ENCODE data around the gene VWA3B. TPM values are rescaled to one million over a fixed set of nuclear protein-coding genes. Genes with fewer than 3 reads are reported as not detected.
A peak's percentile ranks its signal among the peaks of the same experiment; 100 is the strongest.

Gene VWA3B
- total RNA-seq, 1 donor = not detected

DNA sequence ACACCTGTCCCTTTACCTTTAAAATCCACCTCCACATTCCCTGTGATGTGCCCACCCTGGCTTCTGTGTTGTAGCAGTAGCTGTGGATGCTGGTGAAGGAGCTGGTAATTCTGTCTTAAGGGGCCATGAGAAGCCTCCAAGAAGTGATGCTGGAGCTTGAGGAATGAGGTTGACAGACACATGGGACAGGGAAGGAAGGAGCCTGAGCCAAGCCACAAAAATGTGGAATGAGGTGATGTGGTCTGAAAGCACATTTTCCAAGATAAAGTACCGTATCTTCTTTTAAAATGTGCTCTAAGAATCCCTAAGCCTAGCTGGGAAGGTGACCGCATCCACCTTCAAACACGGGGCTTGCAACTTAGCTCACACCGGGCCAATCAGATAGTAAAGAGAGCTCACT, 31.2 kb downstream of the VWA3B start:
- DNase-seq (ENCODE audit: low read depth) = peak; percentile 44
- TF ChIP-seq, protein P1, sequence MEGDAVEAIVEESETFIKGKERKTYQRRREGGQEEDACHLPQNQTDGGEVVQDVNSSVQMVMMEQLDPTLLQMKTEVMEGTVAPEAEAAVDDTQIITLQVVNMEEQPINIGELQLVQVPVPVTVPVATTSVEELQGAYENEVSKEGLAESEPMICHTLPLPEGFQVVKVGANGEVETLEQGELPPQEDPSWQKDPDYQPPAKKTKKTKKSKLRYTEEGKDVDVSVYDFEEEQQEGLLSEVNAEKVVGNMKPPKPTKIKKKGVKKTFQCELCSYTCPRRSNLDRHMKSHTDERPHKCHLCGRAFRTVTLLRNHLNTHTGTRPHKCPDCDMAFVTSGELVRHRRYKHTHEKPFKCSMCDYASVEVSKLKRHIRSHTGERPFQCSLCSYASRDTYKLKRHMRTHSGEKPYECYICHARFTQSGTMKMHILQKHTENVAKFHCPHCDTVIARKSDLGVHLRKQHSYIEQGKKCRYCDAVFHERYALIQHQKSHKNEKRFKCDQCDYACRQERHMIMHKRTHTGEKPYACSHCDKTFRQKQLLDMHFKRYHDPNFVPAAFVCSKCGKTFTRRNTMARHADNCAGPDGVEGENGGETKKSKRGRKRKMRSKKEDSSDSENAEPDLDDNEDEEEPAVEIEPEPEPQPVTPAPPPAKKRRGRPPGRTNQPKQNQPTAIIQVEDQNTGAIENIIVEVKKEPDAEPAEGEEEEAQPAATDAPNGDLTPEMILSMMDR (IDR thresholded peaks at IDR 0.05; ENCODE audit: insufficient read depth, low read length) = no peak

DNA sequence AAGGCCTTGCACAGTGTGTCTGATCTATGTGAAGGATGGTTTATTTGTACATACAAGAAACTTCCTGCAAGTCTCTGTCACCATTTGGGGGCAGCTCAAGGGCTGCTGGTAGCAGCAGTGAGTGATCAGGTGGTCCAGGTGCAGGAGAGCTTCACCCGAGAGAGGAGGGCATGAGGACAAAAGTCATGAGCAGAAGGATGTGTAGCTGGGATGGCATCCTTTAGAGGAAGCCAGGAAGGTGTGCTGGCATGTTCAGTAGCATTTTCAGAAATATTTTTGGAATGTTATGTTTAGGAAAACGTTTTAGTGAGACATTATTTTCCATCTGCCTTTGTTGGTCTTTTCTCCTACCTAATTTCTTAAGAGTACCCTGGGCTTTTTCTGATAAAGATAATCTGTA, 31.9 kb downstream of the VWA3B start:
- H3K4me3 ChIP-seq (ENCODE audit: low read depth, low read length) = no peak overlapping the region
- no peak for DNase-seq (ENCODE audit: low read depth)
- TF ChIP-seq, protein P1 (IDR thresholded peaks at IDR 0.05; ENCODE audit: insufficient read depth, low read length) = no peak

More for the DNA sequence above, 31.2 kb downstream of the VWA3B start:
- H3K4me3 ChIP-seq (ENCODE audit: low read depth, low read length) = no peak overlapping the region

DNA sequence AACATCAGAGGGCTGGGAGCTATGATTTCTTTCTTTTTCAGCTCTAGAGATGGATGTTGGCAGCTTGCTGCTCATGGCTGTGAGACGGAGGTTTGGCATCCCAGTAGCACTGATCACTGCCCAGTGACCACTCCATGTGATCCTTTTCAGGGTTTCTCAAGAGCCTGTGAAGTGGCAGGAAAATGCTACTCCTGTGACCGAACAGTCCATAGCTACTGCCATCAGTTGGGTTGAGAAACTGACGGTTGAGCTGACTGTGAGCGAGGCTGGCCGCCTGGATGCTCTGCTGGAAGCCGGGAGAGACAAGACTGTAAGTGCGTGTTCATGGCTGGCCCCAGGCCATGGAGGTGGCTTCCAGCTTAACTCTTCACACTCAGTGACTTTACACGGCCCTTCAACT, 34.2 kb downstream of the VWA3B start:
- no peak overlapping the region for H3K4me3 ChIP-seq (ENCODE audit: low read depth, low read length)
- TF ChIP-seq, protein P1 (IDR thresholded peaks at IDR 0.05; ENCODE audit: insufficient read depth, low read length) = no peak
- DNase-seq (ENCODE audit: low read depth) = no peak

DNA sequence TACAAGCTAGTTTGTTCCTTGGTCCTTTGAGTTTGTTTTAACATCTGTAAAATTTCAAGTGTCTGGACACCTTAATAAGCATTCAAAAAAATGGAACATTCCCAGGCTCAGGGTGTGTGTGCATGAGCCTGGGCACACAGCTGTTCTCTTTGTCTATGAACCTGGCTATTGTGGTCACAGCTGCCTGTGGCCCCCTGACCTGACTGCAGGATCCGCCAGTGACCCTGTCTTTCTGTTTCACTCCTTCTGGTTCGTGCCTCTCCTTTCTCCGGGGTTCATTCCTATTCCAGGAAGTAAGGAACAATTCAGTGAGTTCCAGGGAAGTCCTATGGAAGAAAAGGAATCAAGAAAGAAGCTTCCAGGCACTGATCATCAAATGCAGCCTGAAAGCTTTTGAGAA, 35.6 kb downstream of the VWA3B start:
- TF ChIP-seq, protein P1 (IDR thresholded peaks at IDR 0.05; ENCODE audit: insufficient read depth, low read length) = no peak

DNA sequence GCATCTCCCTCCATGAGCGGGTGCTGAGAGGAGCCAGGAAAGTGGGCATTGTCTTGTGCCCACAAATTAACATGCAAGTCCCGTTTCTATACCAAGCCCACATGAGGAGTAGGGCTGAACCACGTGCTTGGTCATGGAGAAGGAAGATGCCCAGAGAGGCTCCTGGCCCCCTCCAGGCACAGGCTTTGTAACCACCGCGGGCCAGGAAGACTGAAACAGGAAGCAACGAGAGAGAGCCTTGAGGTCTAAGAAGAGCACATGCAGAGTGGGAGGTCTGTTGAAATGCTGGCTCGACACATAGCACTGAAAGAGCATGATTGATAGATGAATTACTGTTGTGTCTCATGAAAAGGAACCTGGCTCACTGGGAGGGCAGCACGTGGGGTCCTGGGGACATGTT, 36.3 kb downstream of the VWA3B start:
- TF ChIP-seq, protein P1 (IDR thresholded peaks at IDR 0.05; ENCODE audit: insufficient read depth, low read length) = no peak
- H3K4me3 ChIP-seq (ENCODE audit: low read depth, low read length) = no peak overlapping the region

More for the DNA sequence above, 35.6 kb downstream of the VWA3B start:
- DNase-seq (ENCODE audit: low read depth) = no peak
- H3K4me3 ChIP-seq (ENCODE audit: low read depth, low read length) = no peak overlapping the region

DNA sequence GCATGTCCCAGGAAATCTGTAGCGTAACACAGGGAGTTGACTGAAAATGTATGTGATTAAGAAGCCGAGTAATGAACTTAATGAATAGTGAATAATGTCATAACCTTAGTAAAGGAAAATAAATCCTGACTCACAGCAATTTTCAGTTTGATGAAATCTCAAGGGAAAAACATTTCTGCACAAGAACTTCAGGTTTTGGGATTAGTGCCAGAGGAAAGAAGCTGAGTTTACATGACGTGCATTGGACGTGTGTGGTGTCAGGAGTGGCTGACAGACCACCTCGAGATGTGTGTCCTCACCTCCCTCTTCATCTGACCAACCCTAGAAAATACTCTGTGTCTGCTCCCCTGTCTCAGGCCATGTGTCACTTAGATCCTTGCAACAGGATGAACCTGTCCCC, 39.1 kb downstream of the VWA3B start:
- TF ChIP-seq, protein P1 (IDR thresholded peaks at IDR 0.05; ENCODE audit: insufficient read depth, low read length) = no peak
- no peak for DNase-seq (ENCODE audit: low read depth)
- H3K4me3 ChIP-seq (ENCODE audit: low read depth, low read length) = no peak overlapping the region

More for the DNA sequence above, 36.3 kb downstream of the VWA3B start:
- no peak for DNase-seq (ENCODE audit: low read depth)
